Nephron (organoid): ENCODE data around the gene BTRC.
A peak's percentile ranks its signal among the peaks of the same experiment; 100 is the strongest.

Experiments used
- H3K27ac Mint-ChIP-seq, 3 experiments: 2 replicates each; pipeline ENCODE4 v1.8.0; 2020; ENCODE audit warnings: mixed read lengths in 3 of 3, mild to moderate bottlenecking in 2 of 3, moderate library complexity in 1 of 3
- H3K27me3 Mint-ChIP-seq: 2 replicates; pipeline ENCODE4 v1.8.0; 2021; ENCODE audit warnings: low read depth, mild to moderate bottlenecking, moderate library complexity, mixed read lengths
- H3K36me3 Mint-ChIP-seq: 2 replicates; pipeline ENCODE4 v1.8.0; 2020; ENCODE audit warnings: low read depth, mixed read lengths
- H3K4me1 Mint-ChIP-seq: 2 replicates; pipeline ENCODE4 v1.8.0; 2020; ENCODE audit warnings: mixed read lengths
- H3K4me3 Mint-ChIP-seq, 3 experiments: 2 replicates each; pipeline ENCODE4 v1.8.0; 2020; ENCODE audit warnings: mild to moderate bottlenecking in 3 of 3, mixed read lengths in 3 of 3, moderate library complexity in 2 of 3
- H3K9me3 Mint-ChIP-seq: 2 replicates; pipeline ENCODE4 v1.8.0; 2020; ENCODE audit warnings: mixed read lengths
- CTCF ChIP-seq, 3 experiments: fragments of 200-600 bp; sonication (generic); IDR thresholded peaks; one replicate each; pipeline ENCODE4 v1.5.0; 2021; ENCODE audit warnings: antibody characterized with exemption in 3 of 3; ENCODE audit not compliant: unreplicated experiment in 3 of 3

The BTRC gene

GRCh38 chr10:101441541-101442455 is 87.8 kb downstream of the BTRC start:
- H3K4me3 Mint-ChIP-seq: no peak overlapping the region
- H3K27me3 Mint-ChIP-seq: no peaks in the 10 kb centered on the region
- no peaks in the 10 kb centered on the region for H3K36me3 Mint-ChIP-seq
- no peaks in the 10 kb centered on the region for H3K9me3 Mint-ChIP-seq
- H3K27ac Mint-ChIP-seq: peak overlapping the region in 1 of 3 experiments; percentile 0
- peaks cover 16% of the 10 kb centered on the region for H3K4me1 Mint-ChIP-seq
- TF ChIP-seq CTCF (IDR thresholded peaks at IDR 0.05; ENCODE audit: unreplicated experiment in 3 of 3): peak; percentile 66 to 69 (median 67)

GRCh38 chr10:101442456-101442800 is 88.5 kb downstream of the BTRC start:
- TF ChIP-seq CTCF (IDR thresholded peaks at IDR 0.05; ENCODE audit: unreplicated experiment in 3 of 3): no peak
- Mint-ChIP-seq H3K36me3 (no peaks in the 10 kb centered on the region), H3K4me3 (no peak overlapping the region), H3K9me3 (no peaks in the 10 kb centered on the region), H3K4me1 (peaks cover 16% of the 10 kb centered on the region), H3K27ac (peak overlapping the region in 1 of 3 experiments; percentile 0), H3K27me3 (no peaks in the 10 kb centered on the region)

GRCh38 chr10:101444058-101444898 is 90.3 kb downstream of the BTRC start:
- TF ChIP-seq CTCF (IDR thresholded peaks at IDR 0.05; ENCODE audit: unreplicated experiment in 3 of 3): peak in 1 of 3 experiments; percentile 34
- H3K9me3 Mint-ChIP-seq: no peaks in the 10 kb centered on the region
- H3K36me3 Mint-ChIP-seq: no peaks in the 10 kb centered on the region
- H3K27me3 Mint-ChIP-seq: no peaks in the 10 kb centered on the region
- peaks cover 16% of the 10 kb centered on the region for H3K4me1 Mint-ChIP-seq
- H3K4me3 Mint-ChIP-seq: no peak overlapping the region
- no peak overlapping the region for H3K27ac Mint-ChIP-seq

GRCh38 chr10:101446071-101446470 is 92.1 kb downstream of the BTRC start:
- H3K9me3 Mint-ChIP-seq: no peaks in the 10 kb centered on the region
- no peak for TF ChIP-seq CTCF (IDR thresholded peaks at IDR 0.05; ENCODE audit: unreplicated experiment in 3 of 3)
- H3K27ac Mint-ChIP-seq: no peak overlapping the region
- H3K27me3 Mint-ChIP-seq: no peaks in the 10 kb centered on the region
- peaks cover 22% of the 10 kb centered on the region for H3K4me1 Mint-ChIP-seq
- H3K36me3 Mint-ChIP-seq: no peaks in the 10 kb centered on the region
- H3K4me3 Mint-ChIP-seq: no peak overlapping the region

- no peak for TF ChIP-seq CTCF (IDR thresholded peaks at IDR 0.05; ENCODE audit: unreplicated experiment in 3 of 3)
- Mint-ChIP-seq H3K27me3 (no peaks in the 10 kb centered on the region), H3K4me3 (no peak overlapping the region), H3K36me3 (no peaks in the 10 kb centered on the region), H3K9me3 (no peaks in the 10 kb centered on the region), H3K27ac (peak overlapping the region in 1 of 3 experiments; percentile 11), H3K4me1 (peaks cover 24% of the 10 kb centered on the region)
These were observed 93.0 kb downstream of the BTRC start for GRCh38 chr10:101446947-101447346.
